ENCODE data around the gene AHCY.

DNA sequence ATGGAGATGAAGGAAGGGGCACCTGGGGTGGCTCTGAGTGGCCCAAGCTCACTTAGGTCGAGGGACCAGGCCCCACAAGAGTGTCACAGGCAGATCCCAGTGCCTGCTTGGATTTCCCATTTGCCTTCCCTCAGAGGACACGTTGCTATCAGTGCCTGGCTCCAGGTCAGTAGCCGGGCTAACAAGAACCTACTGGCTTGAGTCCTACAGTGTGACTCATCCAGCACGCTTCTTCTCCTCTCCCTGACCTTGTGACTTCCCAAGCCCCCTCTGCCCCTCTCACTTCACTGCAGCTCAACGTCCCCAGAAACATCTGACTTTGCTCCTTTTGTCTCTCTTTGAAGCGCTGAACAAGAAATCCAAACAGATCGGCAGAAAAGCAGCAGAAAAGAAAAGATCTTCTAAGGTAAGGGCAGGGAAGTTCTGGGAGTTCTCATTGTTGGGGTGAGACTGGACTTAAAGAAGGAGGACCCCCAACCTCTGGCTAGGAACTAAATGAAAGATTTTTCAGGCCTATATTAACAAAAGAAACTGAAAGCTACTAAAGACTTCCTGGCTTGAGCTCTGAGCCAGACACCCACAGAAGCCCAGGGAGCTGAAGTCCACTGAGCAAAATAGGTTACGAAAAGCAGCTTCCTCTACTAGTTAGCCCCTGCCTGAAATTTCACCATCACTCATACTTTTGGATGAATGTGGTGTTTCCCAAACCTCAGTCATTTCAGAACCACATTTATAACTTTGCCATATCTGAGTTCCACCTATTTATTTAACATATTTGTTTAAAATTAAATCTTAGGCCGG is 40.5 kb downstream of the AHCY start:
- no peak for TF ChIP-seq GATA3 (IDR thresholded peaks at IDR 0.05; ENCODE audit: low read depth, low read length)
- no peak for TF ChIP-seq GATA2 (IDR thresholded peaks at IDR 0.05; ENCODE audit: low read depth, low read length)
